Right lung (tissue), 10 donors: Measurements from ENCODE around the gene KIAA1755. TPM values are rescaled to one million over a fixed set of nuclear protein-coding genes. Genes with fewer than 3 reads are reported as not detected.

Experiments used
- DNase-seq, 2 donors: peaks; one replicate each; pipeline ENCODE4 v3.0.0-alpha.2; 2013
- long read RNA-seq, 8 donors: transcript quantifications; one replicate each; lab custom pipeline, GENCODE V29; 2026
- polyA plus RNA-seq, 5 donors: library from polyadenylated mRNA; unstranded; fragments of 120-200 nt; gene quantifications; one replicate each; pipeline versions ENCODE4 v1.2.1 to v1.2.3, GENCODE V29; 2013; ENCODE audit warnings: inconsistent platforms in 1 of 5, low replicate concordance in 1 of 5; ENCODE audit not compliant: insufficient read length in 5 of 5, insufficient read depth in 1 of 5

Gene KIAA1755, protein sequence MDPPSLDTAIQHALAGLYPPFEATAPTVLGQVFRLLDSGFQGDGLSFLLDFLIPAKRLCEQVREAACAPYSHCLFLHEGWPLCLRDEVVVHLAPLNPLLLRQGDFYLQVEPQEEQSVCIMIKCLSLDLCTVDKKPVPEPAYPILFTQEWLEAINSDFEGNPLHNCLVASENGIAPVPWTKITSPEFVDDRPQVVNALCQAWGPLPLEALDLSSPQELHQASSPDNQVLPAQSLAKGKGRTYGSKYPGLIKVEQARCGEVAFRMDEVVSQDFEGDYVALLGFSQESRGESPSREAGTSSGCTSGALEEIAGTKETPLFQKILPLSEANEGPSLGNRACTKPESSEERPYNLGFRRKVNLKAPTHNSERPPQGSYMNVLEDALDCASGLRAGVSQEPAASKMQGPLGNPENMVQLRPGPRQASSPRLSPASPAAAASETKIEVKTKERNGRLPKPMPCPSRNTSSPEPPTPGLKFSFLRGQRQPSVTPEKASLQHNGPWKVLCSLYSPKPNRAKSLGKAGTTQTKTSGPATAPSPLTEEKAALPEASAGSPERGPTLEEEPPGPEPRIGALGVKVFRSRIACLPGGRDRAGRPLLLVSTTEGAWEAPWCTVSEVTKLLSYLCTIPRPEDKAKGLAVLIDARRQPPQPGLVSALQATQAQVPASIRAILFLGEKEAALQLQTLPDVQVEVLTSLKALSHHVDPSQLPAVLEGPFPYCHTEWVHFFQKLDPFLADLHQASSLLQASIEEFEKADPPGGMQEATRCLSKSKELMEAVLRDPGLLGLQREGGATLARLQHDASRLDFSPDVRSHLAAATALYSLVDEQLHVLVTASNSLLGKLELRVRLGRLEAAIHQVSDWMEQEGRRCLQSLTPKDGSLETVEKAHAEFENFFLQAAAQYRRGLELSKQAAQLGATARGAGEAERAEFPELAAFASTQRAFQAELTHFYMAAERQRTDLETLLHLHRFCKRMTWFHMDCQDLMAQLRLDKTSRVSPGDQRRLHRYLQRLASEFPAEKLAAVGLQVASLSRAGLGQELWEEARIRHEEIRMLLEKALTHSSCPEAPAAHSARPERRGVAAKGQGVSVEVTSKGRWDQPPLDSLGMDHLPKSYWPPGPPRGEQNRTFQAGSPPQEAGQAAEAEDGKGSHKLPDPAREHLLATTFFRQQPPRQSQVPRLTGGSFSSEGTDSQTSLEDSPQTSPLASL
- 1 to 10 TPM; 2.0 to 5.8 (median 3.1) TPM for polyA plus RNA-seq
- long read RNA-seq, donor 1: 0 reads
- long read RNA-seq, donor 2: 0 reads
- long read RNA-seq, donor 3, full-length matches to known transcripts: 1 of 1 reads
- long read RNA-seq, donor 3, partial matches to known transcripts: 0 of 1 reads
- long read RNA-seq, donor 3, other reads (novel, unspliced or antisense): 0 of 1 reads
- long read RNA-seq, donor 4: 0 reads
- long read RNA-seq, donor 5: 0 reads
- long read RNA-seq, donor 6: 0 reads
- long read RNA-seq, donor 7: 0 reads
- long read RNA-seq, donor 8: 0 reads

- DNase-seq: no peak
These were observed at the start of gene KIAA1755 for GRCh38 chr20:38260378-38261053. Gene KIAA1755, minus strand, starts transcription at chr20:38260735. Its CDS starts 235 bp downstream, at chr20:38260500.

- no peak for DNase-seq
These were observed 47.9 kb upstream of the KIAA1755 start for GRCh38 chr20:38308447-38308846.

GRCh38 chr20:38308047-38308438, 47.5 kb upstream of the KIAA1755 start:
- DNase-seq: no peak

DNA sequence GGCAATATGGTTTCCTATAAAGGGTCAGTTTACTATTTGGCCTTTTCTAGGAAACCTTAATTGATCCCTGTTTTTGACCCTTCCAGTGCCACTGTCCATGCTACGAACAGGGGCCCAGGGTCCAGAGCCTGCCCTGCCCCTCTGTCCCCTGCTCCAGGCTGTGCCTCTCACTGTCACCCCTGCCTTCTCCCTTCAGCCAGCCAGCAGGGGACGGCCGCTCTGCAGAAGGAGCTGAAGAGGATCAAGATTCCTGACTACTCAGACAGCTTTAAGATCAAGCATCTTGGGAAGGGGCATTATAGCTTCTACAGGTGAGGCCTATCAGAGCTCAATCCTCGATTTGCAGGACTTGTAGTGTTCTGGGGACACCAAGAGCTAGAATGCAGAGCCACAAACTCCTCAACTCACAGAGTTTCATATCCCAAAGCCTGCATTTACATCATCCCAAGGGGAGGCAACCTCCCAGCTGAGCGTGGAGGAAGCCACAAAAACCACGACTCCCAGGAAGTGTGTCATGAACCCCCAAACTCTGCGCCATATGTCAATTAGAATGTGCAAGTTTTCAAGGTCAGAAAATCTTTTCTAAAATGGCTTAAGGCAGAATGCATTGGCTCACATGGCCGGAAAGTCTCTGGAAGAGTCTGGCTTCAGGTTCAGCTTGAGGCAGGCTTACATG, 47.0 kb upstream of the KIAA1755 start:
- DNase-seq: no peak

DNA sequence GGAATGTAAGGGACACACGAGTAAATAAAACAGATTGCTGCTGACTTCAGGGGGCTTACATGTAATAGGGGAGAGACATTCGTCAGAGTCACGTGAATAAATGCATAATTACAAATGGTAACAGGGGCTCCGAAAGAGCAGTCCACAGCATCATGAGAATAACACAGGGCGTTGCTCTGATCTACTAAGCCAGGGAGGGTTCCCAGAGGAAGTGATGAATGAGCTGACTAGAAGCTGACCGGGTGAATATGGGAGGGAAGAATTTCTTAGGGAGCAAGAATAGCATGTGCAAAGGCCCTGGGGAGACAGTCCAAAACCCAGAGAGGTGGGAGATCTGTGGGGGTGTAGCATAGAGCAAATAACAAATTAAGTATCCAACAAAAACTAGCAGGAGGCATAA, 45.8 kb upstream of the KIAA1755 start:
- no peak for DNase-seq

GRCh38 chr20:38305541-38305940, 45.0 kb upstream of the KIAA1755 start:
- DNase-seq: no peak

DNA sequence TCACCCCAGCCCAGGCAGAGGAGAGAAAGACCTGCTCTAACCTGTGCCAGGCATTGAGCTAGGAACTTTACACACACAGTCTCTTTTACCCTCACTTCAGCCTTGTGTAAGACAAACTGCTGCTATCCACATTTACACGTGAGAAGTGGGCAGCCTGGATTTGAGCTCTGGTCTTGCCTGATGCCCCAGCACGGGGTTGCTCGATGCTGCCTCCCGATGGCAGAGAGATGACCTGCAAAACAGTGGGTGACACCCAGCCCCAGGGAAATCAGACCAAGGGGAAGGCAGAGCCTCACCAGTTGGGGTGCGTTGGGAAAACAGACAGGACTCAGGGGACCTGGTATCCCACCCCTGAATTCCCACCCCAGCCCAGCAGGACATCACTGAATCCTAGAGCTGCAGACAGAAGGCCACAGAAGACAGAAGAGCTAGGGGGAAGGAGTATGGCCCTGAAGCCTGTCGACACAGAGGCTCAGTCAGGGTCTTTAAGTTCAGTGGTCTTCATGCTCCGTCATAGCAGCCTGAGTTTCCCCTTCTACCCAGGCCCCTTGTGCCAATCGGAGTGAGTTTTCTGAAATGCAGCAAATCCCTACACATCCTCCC, 44.4 kb upstream of the KIAA1755 start:
- DNase-seq: no peak

DNA sequence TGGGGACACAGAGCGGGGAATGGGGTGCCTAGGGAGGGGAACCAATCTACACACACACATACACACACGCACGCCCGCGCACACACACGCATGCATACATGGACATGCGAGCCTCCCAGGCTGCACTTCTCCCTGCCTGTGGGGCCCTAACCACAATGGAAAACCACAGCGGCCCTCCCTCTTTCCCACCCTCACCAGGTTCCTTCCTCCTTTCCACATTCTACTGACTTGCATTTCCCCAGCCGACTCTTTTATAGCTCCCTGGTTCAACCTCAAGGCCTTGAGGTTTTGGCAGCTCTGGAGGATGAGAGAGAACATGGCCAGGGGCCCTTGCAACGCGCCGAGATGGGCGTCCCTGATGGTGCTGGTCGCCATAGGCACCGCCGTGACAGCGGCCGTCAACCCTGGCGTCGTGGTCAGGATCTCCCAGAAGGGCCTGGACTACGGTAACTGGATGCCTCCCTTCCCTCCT, 43.4 kb upstream of the KIAA1755 start, which contains the start of gene BPI:
Gene BPI, plus strand, starts transcription at position 249 of the 472 bp plus-strand sequence. Its CDS starts 68 bp downstream, at position 317.
- no peak for DNase-seq

GRCh38 chr20:38302786-38303185, 42.3 kb upstream of the KIAA1755 start:
- no peak for DNase-seq

GRCh38 chr20:38301309-38301708, 40.8 kb upstream of the KIAA1755 start:
- no peak for DNase-seq

DNA sequence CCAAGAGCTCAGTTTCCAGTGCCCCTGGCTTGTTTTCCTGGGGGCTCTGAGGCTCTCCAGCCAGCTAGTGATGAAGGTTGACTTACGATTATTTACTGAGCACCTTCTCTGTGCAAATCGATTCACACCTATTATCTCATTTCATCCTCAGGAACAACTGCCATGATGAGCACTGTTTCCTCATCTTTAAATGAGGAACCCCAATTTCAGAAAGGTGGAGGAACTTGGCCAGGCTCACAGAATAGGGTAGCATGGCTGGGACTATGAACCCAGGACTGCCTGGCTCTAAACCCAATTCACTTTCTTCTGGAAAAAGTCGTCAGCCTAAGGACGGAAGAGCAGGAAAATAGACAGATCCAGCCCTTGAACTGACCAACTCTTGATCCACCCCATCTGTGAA, 39.9 kb upstream of the KIAA1755 start:
- DNase-seq: no peak

DNA sequence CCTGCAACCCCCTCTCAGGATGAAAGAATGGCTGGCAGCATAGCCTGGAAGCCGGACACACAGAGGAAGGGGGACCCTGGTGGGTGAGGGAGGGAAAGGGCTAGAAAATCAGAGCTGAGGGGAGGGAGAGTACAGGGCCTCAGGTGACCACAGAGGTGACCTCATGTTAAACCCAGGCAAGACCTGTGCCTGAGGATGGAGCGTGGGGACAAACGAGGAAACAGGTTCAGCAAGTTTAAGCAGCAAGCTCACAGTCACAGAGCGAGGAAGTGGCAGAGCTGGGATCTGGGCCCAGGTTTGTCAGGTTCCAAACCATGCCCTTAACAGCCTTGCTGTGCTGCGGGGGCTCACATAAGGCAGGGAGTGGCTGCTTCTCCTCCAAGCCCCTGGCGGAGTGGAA, 39.4 kb upstream of the KIAA1755 start:
- DNase-seq: peak in 1 of 2 donors; percentile 26

DNA sequence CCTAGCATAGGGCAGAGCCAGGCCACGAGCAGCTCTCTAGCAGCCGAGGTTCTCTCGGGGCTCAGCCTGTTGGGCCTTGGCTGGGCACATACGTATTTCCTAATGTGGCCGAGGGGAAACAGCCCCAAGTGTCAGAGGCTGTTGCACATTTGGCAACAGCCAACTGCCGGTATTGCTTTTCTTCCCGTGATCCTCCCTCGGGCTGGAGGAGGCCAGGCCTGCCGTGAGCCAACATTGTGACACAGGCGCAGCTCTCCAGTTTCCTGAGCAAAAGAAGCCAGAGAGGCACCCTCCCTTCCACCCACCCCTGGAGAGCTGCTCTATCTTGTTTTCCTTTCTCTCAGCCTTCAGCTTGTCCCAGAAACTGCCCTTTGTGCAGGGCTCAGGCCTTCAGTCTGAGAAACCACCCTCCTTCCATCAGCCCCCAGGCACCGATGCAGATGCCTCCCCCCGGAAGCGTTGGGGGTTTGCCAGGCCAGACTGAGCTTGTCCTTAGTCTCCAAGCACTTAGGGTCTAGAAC, 38.3 kb upstream of the KIAA1755 start:
- peak; percentile 85 to 89 for DNase-seq

GRCh38 chr20:38297916-38298674, 37.6 kb upstream of the KIAA1755 start:
- no peak for DNase-seq

DNA sequence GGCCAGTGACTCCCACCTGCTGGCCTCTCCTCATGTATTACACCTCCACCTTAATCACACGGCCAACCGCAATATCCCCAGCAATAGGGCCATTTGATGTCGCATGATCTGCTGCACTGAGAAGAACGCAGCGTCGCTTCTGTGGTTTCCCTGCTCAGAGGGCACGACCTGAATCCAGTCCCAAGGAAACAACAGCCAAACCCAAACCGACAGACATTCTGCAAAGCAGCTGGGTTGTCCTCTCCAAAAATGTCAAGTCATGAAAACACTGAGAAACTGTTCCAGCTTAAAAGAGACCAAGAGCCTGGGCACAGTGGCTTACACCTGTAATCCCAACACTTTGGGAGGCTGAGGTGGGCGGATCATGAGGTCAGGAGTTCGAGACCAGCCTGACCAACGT, 35.9 kb upstream of the KIAA1755 start:
- DNase-seq: no peak

- no peak for DNase-seq
These were observed 35.3 kb upstream of the KIAA1755 start for GRCh38 chr20:38295811-38296210.

DNA sequence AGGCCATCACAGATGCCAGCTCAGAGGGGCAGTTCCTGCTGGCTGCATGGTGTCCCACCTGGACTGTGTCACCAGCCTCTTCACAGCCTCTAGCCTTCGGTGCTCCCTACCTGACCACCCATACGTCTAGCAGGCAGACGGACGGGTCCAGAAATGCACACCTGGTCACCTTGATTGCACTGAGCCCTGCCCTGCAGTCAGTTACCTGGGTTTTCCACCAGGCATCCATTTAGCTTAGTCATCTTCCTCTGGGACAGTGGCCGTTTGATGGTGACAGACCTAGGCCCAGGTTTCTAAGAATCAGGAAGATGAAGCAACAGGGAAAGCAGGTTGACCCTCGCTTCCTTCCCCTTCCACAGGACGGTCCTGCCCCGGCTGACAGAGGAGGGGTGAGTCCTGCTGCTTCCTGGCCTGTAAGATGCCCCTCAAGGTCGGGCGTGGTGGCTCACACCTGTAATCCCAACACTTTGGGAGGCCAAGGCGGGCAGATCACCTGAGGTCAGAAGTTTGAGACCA, 33.6 kb upstream of the KIAA1755 start:
- no peak for DNase-seq

DNA sequence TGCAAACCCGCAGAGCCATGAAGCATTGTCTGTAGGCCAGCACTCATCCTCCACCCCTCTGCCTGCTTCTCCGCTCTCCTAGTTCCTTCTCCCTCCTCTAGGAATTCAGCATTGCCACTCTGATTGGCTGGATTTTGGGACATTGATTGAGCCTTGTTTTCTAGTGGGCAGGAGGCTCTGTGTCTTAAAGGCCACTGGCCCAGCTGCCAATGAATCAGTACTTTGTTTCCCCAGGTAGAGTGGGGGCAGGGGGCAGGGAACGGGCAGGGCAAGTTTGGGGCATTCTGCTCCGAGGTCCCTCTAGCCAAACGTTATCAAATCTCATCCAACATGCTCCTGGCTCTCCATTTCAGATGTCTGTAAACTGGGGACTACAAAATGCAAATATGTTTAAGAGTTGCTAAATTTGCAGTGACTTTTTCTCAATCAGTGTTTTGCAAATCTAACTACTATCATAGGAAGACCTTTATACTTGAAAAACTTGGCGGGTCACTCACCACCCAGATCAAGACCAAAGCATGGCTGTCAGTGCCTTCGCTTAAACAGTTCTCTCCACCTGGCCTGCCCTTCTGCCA, 33.0 kb upstream of the KIAA1755 start:
- no peak for DNase-seq
